Measurements from ENCODE around the gene BMPR2. TPM values are rescaled to one million over a fixed set of nuclear protein-coding genes. Genes with fewer than 3 reads are reported as not detected.
"Not testable (repeated sequence)": the region's sequence is repeated elsewhere in the genome, so short reads cannot be mapped to it uniquely, and the experiment has no call there.

BMPR2 gene
- total and polyA plus RNA-seq, 2 donors, result 7.5 to 11.0 TPM

DNA sequence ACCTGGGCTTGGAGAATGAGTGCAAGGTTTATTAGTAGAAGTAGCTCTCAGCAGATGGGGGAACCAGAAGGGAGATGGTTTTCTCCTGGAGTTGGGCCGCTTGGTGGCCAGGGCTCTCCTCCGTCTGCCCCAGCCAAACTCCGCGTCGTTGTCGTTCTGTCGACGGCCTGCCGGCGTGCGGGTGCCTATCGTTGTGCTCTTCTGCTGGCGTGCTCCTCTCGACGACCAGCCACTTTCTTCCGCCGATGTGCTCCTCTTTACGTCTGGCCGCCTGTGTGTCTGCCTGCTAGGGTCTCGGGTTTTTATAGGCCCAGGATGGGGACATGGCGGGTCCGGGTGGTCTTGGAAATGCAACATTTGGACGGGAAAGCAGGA is 119.1 kb downstream of the BMPR2 start:
- Histone ChIP-seq H3K4me3 (ENCODE audit: low read length in 2 of 2) (no peak overlapping the region), H3K36me3 (ENCODE audit: control insufficient read depth in 2 of 2, insufficient read depth in 2 of 2, low read length in 1 of 2) (no peaks in the 10 kb centered on the region), H3K9me3 (ENCODE audit: control insufficient read depth in 2 of 2, insufficient read depth in 1 of 2, low read length in 1 of 2) (no peaks in the 10 kb centered on the region), H3K27me3 (ENCODE audit: control insufficient read depth in 2 of 2, insufficient read depth in 1 of 2, low read length in 1 of 2) (no peaks in the 10 kb centered on the region), H3K4me1 (ENCODE audit: control insufficient read depth in 2 of 2, insufficient read depth in 2 of 2, low read length in 2 of 2) (no peaks in the 10 kb centered on the region), H3K27ac (ENCODE audit: low read depth in 1 of 2, low read length in 1 of 2) (no peak overlapping the region)
- 98% methylated on average over 23 of the region's 23 CpGs for WGBS
- DNase-seq (ENCODE audit: low read depth in 6 of 9, low spot score in 9 of 9), result no peak

DNA sequence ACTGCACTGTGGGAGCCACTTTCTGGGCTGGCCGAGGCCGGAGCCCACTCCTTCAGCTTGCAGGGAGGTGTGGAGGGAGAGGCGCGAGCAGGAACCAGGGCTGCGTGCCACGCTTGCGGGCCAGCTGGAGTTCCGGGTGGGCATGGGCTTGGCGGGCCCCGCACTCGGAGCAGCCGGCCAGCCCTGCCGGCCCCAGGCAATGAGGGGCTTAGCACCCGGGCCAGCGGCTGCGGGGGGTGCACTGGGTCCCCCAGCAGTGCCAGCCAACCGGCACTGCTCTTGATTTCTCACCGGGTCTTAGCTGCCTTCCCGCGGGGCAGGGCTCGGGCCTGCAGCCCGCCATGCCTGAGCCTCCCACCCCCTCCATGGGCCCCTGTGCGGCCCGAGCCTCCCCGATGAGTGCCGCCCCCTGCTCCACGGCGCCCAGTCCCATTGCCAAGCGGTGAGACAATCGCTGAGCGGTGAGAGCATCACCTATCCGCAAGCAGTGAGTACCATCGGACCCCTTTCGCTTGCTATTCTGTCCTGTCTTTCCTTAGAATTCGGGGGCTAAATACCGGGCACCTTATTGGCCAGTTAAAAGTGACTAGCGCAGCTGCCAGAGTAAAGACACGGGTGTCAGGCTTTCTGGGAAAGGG is 120.8 kb downstream of the BMPR2 start:
- WGBS, result 95% methylated on average over 38 of the region's 38 CpGs
- not testable (repeated sequence) for H3K27me3 ChIP-seq (ENCODE audit: control insufficient read depth in 2 of 2, insufficient read depth in 1 of 2, low read length in 1 of 2); DNase-seq (ENCODE audit: low read depth in 6 of 9, low spot score in 9 of 9); H3K4me3 ChIP-seq (ENCODE audit: low read length in 2 of 2); H3K27ac ChIP-seq (ENCODE audit: low read depth in 1 of 2, low read length in 1 of 2); H3K4me1 ChIP-seq (ENCODE audit: control insufficient read depth in 2 of 2, insufficient read depth in 2 of 2, low read length in 2 of 2); H3K36me3 ChIP-seq (ENCODE audit: control insufficient read depth in 2 of 2, insufficient read depth in 2 of 2, low read length in 1 of 2); H3K9me3 ChIP-seq (ENCODE audit: control insufficient read depth in 2 of 2, insufficient read depth in 1 of 2, low read length in 1 of 2)

DNA sequence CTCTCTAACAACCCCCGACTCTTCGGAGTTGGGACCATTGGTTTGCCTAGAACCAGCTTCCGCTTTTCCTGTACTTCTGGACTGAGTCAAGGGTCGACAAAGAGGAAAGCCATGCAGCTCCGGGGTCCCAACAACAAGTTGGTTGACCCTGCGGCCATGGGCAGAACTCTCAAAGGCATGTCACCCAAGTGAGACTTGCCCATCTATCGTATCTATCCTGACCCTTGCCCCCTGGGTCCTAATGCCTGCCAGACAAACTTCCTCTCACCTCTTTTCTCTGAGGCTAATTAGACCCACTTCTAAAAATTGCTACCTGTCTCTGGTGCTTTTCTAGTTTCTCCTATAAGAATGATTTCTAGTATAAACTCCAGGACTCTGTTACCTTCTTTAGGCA is 121.3 kb downstream of the BMPR2 start:
- DNase-seq (ENCODE audit: low read depth in 6 of 9, low spot score in 9 of 9); H3K27ac ChIP-seq (ENCODE audit: low read depth in 1 of 2, low read length in 1 of 2); H3K36me3 ChIP-seq (ENCODE audit: control insufficient read depth in 2 of 2, insufficient read depth in 2 of 2, low read length in 1 of 2); H3K9me3 ChIP-seq (ENCODE audit: control insufficient read depth in 2 of 2, insufficient read depth in 1 of 2, low read length in 1 of 2); H3K4me1 ChIP-seq (ENCODE audit: control insufficient read depth in 2 of 2, insufficient read depth in 2 of 2, low read length in 2 of 2); H3K4me3 ChIP-seq (ENCODE audit: low read length in 2 of 2); H3K27me3 ChIP-seq (ENCODE audit: control insufficient read depth in 2 of 2, insufficient read depth in 1 of 2, low read length in 1 of 2): not testable (repeated sequence)
- 94% methylated on average over 7 of the region's 7 CpGs for WGBS

DNA sequence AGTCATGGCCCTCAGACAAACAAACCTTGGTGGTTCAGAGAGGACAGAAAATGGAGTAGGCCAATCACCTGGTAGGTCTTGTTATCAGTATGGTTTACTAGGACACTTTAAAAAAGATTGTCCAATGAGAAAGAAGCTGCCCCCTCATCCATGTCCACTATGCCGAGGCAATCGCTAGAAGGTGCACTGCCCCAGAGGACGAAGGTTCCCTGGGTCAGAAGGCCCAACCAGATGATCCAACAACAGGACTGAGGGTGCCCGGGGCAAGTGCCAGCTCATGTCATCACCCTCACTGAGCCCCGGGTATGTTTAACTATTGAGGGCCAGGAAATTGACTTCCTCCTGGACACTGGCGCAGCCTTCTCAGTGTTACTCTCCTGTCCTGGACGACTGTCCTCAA is 123.7 kb downstream of the BMPR2 start:
- H3K36me3 ChIP-seq (ENCODE audit: control insufficient read depth in 2 of 2, insufficient read depth in 2 of 2, low read length in 1 of 2); H3K27ac ChIP-seq (ENCODE audit: low read depth in 1 of 2, low read length in 1 of 2); H3K9me3 ChIP-seq (ENCODE audit: control insufficient read depth in 2 of 2, insufficient read depth in 1 of 2, low read length in 1 of 2); H3K4me3 ChIP-seq (ENCODE audit: low read length in 2 of 2); DNase-seq (ENCODE audit: low read depth in 6 of 9, low spot score in 9 of 9); H3K27me3 ChIP-seq (ENCODE audit: control insufficient read depth in 2 of 2, insufficient read depth in 1 of 2, low read length in 1 of 2); H3K4me1 ChIP-seq (ENCODE audit: control insufficient read depth in 2 of 2, insufficient read depth in 2 of 2, low read length in 2 of 2): not testable (repeated sequence)
- WGBS, result 98% methylated on average over 7 of the region's 7 CpGs

DNA sequence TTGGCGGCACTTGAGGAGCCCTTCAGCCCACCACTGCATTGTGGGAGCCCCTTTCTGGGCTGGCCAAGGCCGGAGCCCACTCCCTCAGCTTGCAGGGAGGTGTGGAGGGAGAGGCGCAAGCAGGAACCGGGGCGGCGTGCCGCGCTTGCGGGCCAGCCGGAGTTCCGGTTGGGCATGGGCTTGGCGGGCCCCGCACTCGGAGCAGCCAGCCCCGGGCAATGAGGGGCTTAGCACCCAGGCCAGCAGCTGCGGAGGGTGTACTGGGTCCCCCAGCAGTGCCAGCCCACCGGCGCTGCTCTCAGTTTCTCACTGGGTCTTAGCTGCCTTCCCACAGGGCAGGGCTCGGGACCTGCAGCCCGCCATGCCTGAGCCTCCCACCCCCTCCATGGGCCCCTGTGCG is 127.1 kb downstream of the BMPR2 start:
- H3K4me1 ChIP-seq (ENCODE audit: control insufficient read depth in 2 of 2, insufficient read depth in 2 of 2, low read length in 2 of 2); H3K27ac ChIP-seq (ENCODE audit: low read depth in 1 of 2, low read length in 1 of 2); H3K4me3 ChIP-seq (ENCODE audit: low read length in 2 of 2); DNase-seq (ENCODE audit: low read depth in 6 of 9, low spot score in 9 of 9); H3K27me3 ChIP-seq (ENCODE audit: control insufficient read depth in 2 of 2, insufficient read depth in 1 of 2, low read length in 1 of 2); H3K9me3 ChIP-seq (ENCODE audit: control insufficient read depth in 2 of 2, insufficient read depth in 1 of 2, low read length in 1 of 2); H3K36me3 ChIP-seq (ENCODE audit: control insufficient read depth in 2 of 2, insufficient read depth in 2 of 2, low read length in 1 of 2): not testable (repeated sequence)
- 97% methylated on average over 21 of the region's 21 CpGs for WGBS

DNA sequence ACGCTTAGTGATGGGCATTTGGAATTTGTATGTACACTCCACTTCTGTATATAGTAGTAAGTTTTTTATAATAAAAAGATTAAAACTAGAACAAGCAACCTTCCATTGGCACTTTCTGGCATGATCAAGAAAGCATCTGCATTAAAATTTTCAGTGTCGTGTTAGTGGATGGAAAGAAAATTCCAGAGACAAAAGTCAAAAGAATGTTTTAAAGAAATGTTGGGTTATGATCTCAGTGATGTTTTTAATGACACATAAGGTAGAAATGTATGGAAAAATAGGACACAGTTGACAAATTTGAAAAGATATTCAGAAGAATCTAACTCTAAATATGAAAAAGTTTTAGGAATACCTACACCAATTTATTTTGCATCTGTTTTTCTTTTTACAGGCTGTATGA is 132.6 kb downstream of the BMPR2 start:
- Histone ChIP-seq H3K4me3 (ENCODE audit: low read length in 2 of 2) (no peak overlapping the region), H3K27ac (ENCODE audit: low read depth in 1 of 2, low read length in 1 of 2) (no peak overlapping the region), H3K27me3 (ENCODE audit: control insufficient read depth in 2 of 2, insufficient read depth in 1 of 2, low read length in 1 of 2) (no peaks in the 10 kb centered on the region), H3K4me1 (ENCODE audit: control insufficient read depth in 2 of 2, insufficient read depth in 2 of 2, low read length in 2 of 2) (no peaks in the 10 kb centered on the region), H3K36me3 (ENCODE audit: control insufficient read depth in 2 of 2, insufficient read depth in 2 of 2, low read length in 1 of 2) (no peaks in the 10 kb centered on the region), H3K9me3 (ENCODE audit: control insufficient read depth in 2 of 2, insufficient read depth in 1 of 2, low read length in 1 of 2) (no peaks in the 10 kb centered on the region)
- WGBS, result 99% methylated on average over 2 of the region's 2 CpGs
- no peak for DNase-seq (ENCODE audit: low read depth in 6 of 9, low spot score in 9 of 9)

DNA sequence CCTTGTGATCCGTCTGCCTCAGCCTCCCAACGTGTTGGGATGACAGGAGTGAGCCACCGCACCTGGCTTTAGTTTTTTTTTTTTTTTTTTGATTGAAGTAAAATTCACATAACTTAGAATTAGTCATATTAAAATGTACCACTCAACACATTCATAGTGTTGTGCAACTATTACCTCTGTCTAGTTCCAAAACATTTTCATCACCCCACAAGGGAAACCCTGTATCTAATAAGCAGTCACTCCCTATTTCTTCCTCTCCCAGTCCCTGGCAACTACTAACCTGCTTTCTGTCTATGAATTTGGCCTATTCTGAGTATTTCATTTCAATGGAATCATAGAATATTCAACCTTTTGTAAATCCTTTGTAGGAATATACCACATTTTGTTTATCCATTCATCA is 134.8 kb downstream of the BMPR2 start:
- no peaks in the 10 kb centered on the region for H3K27me3 ChIP-seq (ENCODE audit: control insufficient read depth in 2 of 2, insufficient read depth in 1 of 2, low read length in 1 of 2)
- 95% methylated on average over 3 of the region's 3 CpGs for WGBS
- no peak overlapping the region for H3K4me3 ChIP-seq (ENCODE audit: low read length in 2 of 2)
- DNase-seq (ENCODE audit: low read depth in 6 of 9, low spot score in 9 of 9), result no peak
- H3K4me1 ChIP-seq (ENCODE audit: control insufficient read depth in 2 of 2, insufficient read depth in 2 of 2, low read length in 2 of 2), result no peaks in the 10 kb centered on the region
- no peak overlapping the region for H3K27ac ChIP-seq (ENCODE audit: low read depth in 1 of 2, low read length in 1 of 2)
- H3K9me3 ChIP-seq (ENCODE audit: control insufficient read depth in 2 of 2, insufficient read depth in 1 of 2, low read length in 1 of 2), result no peaks in the 10 kb centered on the region
- H3K36me3 ChIP-seq (ENCODE audit: control insufficient read depth in 2 of 2, insufficient read depth in 2 of 2, low read length in 1 of 2), result peaks cover 0 to 4% of the 10 kb centered on the region in 2 donors

DNA sequence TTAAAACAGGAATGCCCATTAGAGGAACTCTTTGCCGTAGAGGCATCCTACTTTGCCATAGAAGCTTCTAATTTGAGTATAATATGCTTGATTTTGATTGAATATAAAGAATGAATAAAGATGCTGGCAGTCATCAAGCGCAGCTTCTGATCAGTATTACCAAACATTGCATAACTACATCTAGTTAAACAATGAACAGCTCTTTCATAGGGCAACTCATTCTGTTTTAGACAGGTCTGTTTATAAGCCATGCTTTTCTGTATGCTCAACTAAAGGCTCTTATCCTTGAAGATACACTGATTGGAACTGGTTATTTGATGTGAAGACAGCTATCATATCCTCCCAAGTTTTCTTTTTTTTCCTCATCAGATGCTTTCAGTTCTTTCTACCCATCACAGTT is 136.0 kb downstream of the BMPR2 start:
- Histone ChIP-seq H3K4me3 (ENCODE audit: low read length in 2 of 2) (no peak overlapping the region), H3K27ac (ENCODE audit: low read depth in 1 of 2, low read length in 1 of 2) (no peak overlapping the region), H3K36me3 (ENCODE audit: control insufficient read depth in 2 of 2, insufficient read depth in 2 of 2, low read length in 1 of 2) (peaks cover 0 to 4% of the 10 kb centered on the region in 2 donors), H3K9me3 (ENCODE audit: control insufficient read depth in 2 of 2, insufficient read depth in 1 of 2, low read length in 1 of 2) (no peaks in the 10 kb centered on the region), H3K27me3 (ENCODE audit: control insufficient read depth in 2 of 2, insufficient read depth in 1 of 2, low read length in 1 of 2) (no peaks in the 10 kb centered on the region), H3K4me1 (ENCODE audit: control insufficient read depth in 2 of 2, insufficient read depth in 2 of 2, low read length in 2 of 2) (no peaks in the 10 kb centered on the region)
- 97% methylated on average over 2 of the region's 2 CpGs for WGBS
- DNase-seq (ENCODE audit: low read depth in 6 of 9, low spot score in 9 of 9), result no peak

DNA sequence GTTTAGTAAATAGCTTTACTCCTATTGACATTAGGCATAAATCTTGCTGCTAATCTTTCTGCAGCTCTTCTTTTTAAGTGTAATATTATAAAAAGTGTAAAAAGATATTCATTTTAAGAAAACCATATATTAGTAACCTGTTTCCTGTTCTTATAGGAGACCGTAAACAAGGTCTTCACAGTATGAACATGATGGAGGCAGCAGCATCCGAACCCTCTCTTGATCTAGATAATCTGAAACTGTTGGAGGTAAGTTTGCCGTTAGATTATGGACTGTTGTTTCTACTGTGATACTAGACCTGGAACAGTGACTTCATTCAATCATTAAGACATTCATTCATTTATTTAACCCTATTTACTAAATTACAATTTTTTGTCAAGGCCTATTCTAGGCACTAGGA is 138.6 kb downstream of the BMPR2 start:
- DNase-seq (ENCODE audit: low read depth in 6 of 9, low spot score in 9 of 9), result no peak
- H3K27ac ChIP-seq (ENCODE audit: low read depth in 1 of 2, low read length in 1 of 2), result no peak overlapping the region
- H3K4me3 ChIP-seq (ENCODE audit: low read length in 2 of 2), result no peak overlapping the region
- 96% methylated on average over 3 of the region's 3 CpGs for WGBS
- H3K27me3 ChIP-seq (ENCODE audit: control insufficient read depth in 2 of 2, insufficient read depth in 1 of 2, low read length in 1 of 2), result no peaks in the 10 kb centered on the region
- H3K36me3 ChIP-seq (ENCODE audit: control insufficient read depth in 2 of 2, insufficient read depth in 2 of 2, low read length in 1 of 2), result peaks cover 0 to 11% of the 10 kb centered on the region in 2 donors
- no peaks in the 10 kb centered on the region for H3K4me1 ChIP-seq (ENCODE audit: control insufficient read depth in 2 of 2, insufficient read depth in 2 of 2, low read length in 2 of 2)
- no peaks in the 10 kb centered on the region for H3K9me3 ChIP-seq (ENCODE audit: control insufficient read depth in 2 of 2, insufficient read depth in 1 of 2, low read length in 1 of 2)

DNA sequence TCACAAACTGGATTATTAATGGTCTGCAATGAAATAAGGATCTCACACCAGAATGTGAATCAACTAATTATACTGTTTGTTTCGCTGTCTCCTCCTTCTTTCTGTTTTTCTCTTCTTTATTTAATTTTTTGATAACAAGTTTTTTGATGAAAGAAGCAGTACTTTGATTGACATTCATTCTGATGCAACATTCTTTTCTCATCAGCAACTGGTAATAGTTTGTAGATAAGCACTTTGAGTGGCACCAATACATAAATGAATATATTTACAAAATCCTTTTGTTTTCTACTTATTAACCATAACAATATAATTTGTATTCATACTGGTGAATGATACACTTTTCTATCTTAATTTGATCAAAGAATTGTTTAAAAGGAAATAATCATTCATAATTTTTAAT is 143.3 kb downstream of the BMPR2 start:
- DNase-seq (ENCODE audit: low read depth in 6 of 9, low spot score in 9 of 9), result no peak
- H3K36me3 ChIP-seq (ENCODE audit: control insufficient read depth in 2 of 2, insufficient read depth in 2 of 2, low read length in 1 of 2), result peaks cover 4 to 22% of the 10 kb centered on the region in 2 donors
- no peak overlapping the region for H3K4me3 ChIP-seq (ENCODE audit: low read length in 2 of 2)
- no peaks in the 10 kb centered on the region for H3K9me3 ChIP-seq (ENCODE audit: control insufficient read depth in 2 of 2, insufficient read depth in 1 of 2, low read length in 1 of 2)
- H3K27me3 ChIP-seq (ENCODE audit: control insufficient read depth in 2 of 2, insufficient read depth in 1 of 2, low read length in 1 of 2), result no peaks in the 10 kb centered on the region
- no peak overlapping the region for H3K27ac ChIP-seq (ENCODE audit: low read depth in 1 of 2, low read length in 1 of 2)
- WGBS, result 100% methylated on average over 1 of the region's 1 CpG
- no peaks in the 10 kb centered on the region for H3K4me1 ChIP-seq (ENCODE audit: control insufficient read depth in 2 of 2, insufficient read depth in 2 of 2, low read length in 2 of 2)

Measured in thymus (tissue), 11 donors.